Measurements from ENCODE around the gene EHD4. TPM values are rescaled to one million over a fixed set of nuclear protein-coding genes. Genes with fewer than 3 reads are reported as not detected.
A peak's percentile ranks its signal among the peaks of the same experiment; 100 is the strongest.

The EHD4 gene
- total and polyA plus RNA-seq, 2 donors (not counting 3 experiments of a cell fraction or from before 2014, with no cell fraction given), result 96.7 to 128 TPM

GRCh38 chr15:41967506-41968206 lies 4.7 kb downstream of the EHD4 start:
- no peaks in the 10 kb centered on the region for H3K9me3 ChIP-seq (replicated peaks; ENCODE audit: control insufficient read depth, insufficient read depth, low read length)
- peaks cover 96% of the 10 kb centered on the region for H3K79me2 ChIP-seq (ENCODE audit: control insufficient read depth, insufficient read depth, low read length)
- no peaks in the 10 kb centered on the region for H4K20me1 ChIP-seq (replicated peaks; ENCODE audit: control insufficient read depth, extremely low read depth, insufficient read depth, low read length)
- H3K9me1 ChIP-seq (replicated peaks; ENCODE audit: control insufficient read depth, extremely low read depth, insufficient read depth, low read length), result no peaks in the 10 kb centered on the region
- dilution Hi-C loops (cut with MboI; ENCODE audit: extremely low pct_ligation_motif_present, low sequenced_read_pairs) (no loop called here), intact Hi-C loops (cut with micrococcal nuclease) (loop anchor here (1.0 kb wide), 1 partner anchor 9 kb away; no protein-coding TSS in a partner anchor)
- TF ChIP-seq POLR2AphosphoS5 (IDR thresholded peaks at IDR 0.05; ENCODE audit: insufficient read depth, low read depth, low read length) (peak; percentile 47), CTCF (IDR thresholded peaks at IDR 0.05; ENCODE audit: extremely low read depth in 1 of 2, insufficient read depth in 1 of 2, low read depth in 1 of 2, low read length in 2 of 2) (no peak), FOS (IDR thresholded peaks at IDR 0.05; ENCODE audit: borderline replicate concordance, insufficient read depth, low read length) (peak; percentile 8)
- FAIRE-seq, result peak; percentile 89
- H3K36me3 ChIP-seq (ENCODE audit: control insufficient read depth in 2 of 2, extremely low read depth in 1 of 2, insufficient read depth in 2 of 2, low read length in 2 of 2), result peaks cover 0 to 5% of the 10 kb centered on the region in 2 experiments
- DNase-seq (ENCODE audit: low read depth, low spot score), result peak; percentile 73
- H3K4me3 ChIP-seq (replicated peaks in 1 of 3; ENCODE audit: insufficient read depth in 1 of 3, low read depth in 1 of 3, low read length in 3 of 3), result peak overlapping the region in 1 of 3 experiments; percentile 20
- H3K27me3 ChIP-seq (ENCODE audit: control insufficient read depth in 2 of 2, insufficient read depth in 2 of 2, low read length in 2 of 2), result no peaks in the 10 kb centered on the region
- BruUV-seq (replicated peaks), result no TSS peak
- H2AFZ ChIP-seq (ENCODE audit: low read depth, low read length), result no peak overlapping the region
- peak overlapping the region; percentile 60 for H3K27ac ChIP-seq (ENCODE audit: insufficient read depth, low read depth, low read length)
- CTCF ChIA-PET, result interaction anchor here (0.9 to 7.1 kb wide), 9 partner anchors 11 to 63 kb away, joined by 3 to 44 read pairs (median 5); no protein-coding TSS in a partner anchor
- H3K9ac ChIP-seq (replicated peaks; ENCODE audit: extremely low read depth, insufficient read depth, low read length), result peak overlapping the region; percentile 36
- POLR2A ChIA-PET, result interaction anchor here (1.3 to 1.5 kb wide), 3 partner anchors 10 to 35 kb away, joined by 4 to 15 read pairs (median 6); no protein-coding TSS in a partner anchor
- peaks cover 49% of the 10 kb centered on the region for H3K4me1 ChIP-seq (ENCODE audit: control insufficient read depth, extremely low read depth, insufficient read depth, low read length)
- peak overlapping the region; percentile 71 for H3K4me2 ChIP-seq (ENCODE audit: insufficient read depth, low read length)
